Ishikawa (cell line): ENCODE results near the gene TMEM151A.

Experiments used
- CEBPB ChIP-seq: IDR thresholded peaks from 2 replicates; pipeline ENCODE4 v1.6.1; 2012
- CREB1 ChIP-seq: IDR thresholded peaks from 2 replicates; pipeline ENCODE4 v1.6.1; 2012; ENCODE audit warnings: low read depth
- EGR1 ChIP-seq: IDR thresholded peaks from 2 replicates; pipeline ENCODE4 v1.6.1; 2012
- EP300 ChIP-seq: IDR thresholded peaks from 2 replicates; pipeline ENCODE4 v1.6.1; 2012; ENCODE audit warnings: borderline replicate concordance
- FOXM1 ChIP-seq: IDR thresholded peaks from 2 replicates; pipeline ENCODE4 v1.6.1; 2012; ENCODE audit warnings: low read depth, borderline replicate concordance
- MAX ChIP-seq: IDR thresholded peaks from 2 replicates; pipeline ENCODE4 v1.6.1; 2012
- NFIC ChIP-seq: IDR thresholded peaks from 2 replicates; pipeline ENCODE4 v1.6.1; 2012
- RAD21 ChIP-seq: IDR thresholded peaks from 2 replicates; pipeline ENCODE4 v1.6.1; 2012; ENCODE audit warnings: low read depth
- TAF1 ChIP-seq: IDR thresholded peaks from 2 replicates; pipeline ENCODE4 v1.6.1; 2012; ENCODE audit warnings: low read depth, mild to moderate bottlenecking
- TCF12 ChIP-seq: IDR thresholded peaks from 2 replicates; pipeline ENCODE4 v1.6.1; 2012; ENCODE audit warnings: low read depth
- TEAD4 ChIP-seq: IDR thresholded peaks from 2 replicates; pipeline ENCODE4 v1.6.1; 2012
- USF1 ChIP-seq: IDR thresholded peaks from 2 replicates; pipeline ENCODE4 v1.6.1; 2012
- YY1 ChIP-seq: IDR thresholded peaks from 2 replicates; pipeline ENCODE4 v1.6.1; 2012; ENCODE audit warnings: low read depth
- ZBTB7A ChIP-seq: IDR thresholded peaks from 2 replicates; pipeline ENCODE4 v1.6.1; 2012; ENCODE audit warnings: low read depth
- TF ChIP-seq, protein P1 (sequence below): IDR thresholded peaks from 2 replicates; pipeline ENCODE4 v1.6.1; 2012; ENCODE audit warnings: low read depth, mild to moderate bottlenecking

Gene TMEM151A

GRCh38 chr11:66291706-66292542, at the start of gene TMEM151A:
Gene TMEM151A, plus strand, starts transcription at chr11:66291894. Its CDS starts 120 bp downstream, at chr11:66292014.
- TF ChIP-seq ZBTB7A (peak; percentile 50; the same call in 1 of the 2 replicates), USF1 (no peak)
- TF ChIP-seq, protein P1, sequence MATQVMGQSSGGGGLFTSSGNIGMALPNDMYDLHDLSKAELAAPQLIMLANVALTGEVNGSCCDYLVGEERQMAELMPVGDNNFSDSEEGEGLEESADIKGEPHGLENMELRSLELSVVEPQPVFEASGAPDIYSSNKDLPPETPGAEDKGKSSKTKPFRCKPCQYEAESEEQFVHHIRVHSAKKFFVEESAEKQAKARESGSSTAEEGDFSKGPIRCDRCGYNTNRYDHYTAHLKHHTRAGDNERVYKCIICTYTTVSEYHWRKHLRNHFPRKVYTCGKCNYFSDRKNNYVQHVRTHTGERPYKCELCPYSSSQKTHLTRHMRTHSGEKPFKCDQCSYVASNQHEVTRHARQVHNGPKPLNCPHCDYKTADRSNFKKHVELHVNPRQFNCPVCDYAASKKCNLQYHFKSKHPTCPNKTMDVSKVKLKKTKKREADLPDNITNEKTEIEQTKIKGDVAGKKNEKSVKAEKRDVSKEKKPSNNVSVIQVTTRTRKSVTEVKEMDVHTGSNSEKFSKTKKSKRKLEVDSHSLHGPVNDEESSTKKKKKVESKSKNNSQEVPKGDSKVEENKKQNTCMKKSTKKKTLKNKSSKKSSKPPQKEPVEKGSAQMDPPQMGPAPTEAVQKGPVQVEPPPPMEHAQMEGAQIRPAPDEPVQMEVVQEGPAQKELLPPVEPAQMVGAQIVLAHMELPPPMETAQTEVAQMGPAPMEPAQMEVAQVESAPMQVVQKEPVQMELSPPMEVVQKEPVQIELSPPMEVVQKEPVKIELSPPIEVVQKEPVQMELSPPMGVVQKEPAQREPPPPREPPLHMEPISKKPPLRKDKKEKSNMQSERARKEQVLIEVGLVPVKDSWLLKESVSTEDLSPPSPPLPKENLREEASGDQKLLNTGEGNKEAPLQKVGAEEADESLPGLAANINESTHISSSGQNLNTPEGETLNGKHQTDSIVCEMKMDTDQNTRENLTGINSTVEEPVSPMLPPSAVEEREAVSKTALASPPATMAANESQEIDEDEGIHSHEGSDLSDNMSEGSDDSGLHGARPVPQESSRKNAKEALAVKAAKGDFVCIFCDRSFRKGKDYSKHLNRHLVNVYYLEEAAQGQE, result 0 out of 2 replicates have a peak, but pooled peaks have one; percentile 23

GRCh38 chr11:66242095-66242765, 49.5 kb upstream of the TMEM151A start:
- TF ChIP-seq ZBTB7A (no peak), CREB1 (no peak), USF1 (no peak), MAX (no peak), CEBPB (no peak), RAD21 (no peak), EP300 (no peak), TEAD4 (no peak), EGR1 (no peak), TAF1 (no peak), FOXM1 (no peak), YY1 (no peak), TCF12 (no peak), NFIC (no peak)
- TF ChIP-seq, protein P1, result no peak

- TF ChIP-seq TAF1 (no peak), NFIC (no peak), RAD21 (no peak), EGR1 (no peak), CREB1 (no peak)
- TF ChIP-seq, protein P1, result no peak
Measured at GRCh38 chr11:66243782-66244535, 47.7 kb upstream of the TMEM151A start.

DNA sequence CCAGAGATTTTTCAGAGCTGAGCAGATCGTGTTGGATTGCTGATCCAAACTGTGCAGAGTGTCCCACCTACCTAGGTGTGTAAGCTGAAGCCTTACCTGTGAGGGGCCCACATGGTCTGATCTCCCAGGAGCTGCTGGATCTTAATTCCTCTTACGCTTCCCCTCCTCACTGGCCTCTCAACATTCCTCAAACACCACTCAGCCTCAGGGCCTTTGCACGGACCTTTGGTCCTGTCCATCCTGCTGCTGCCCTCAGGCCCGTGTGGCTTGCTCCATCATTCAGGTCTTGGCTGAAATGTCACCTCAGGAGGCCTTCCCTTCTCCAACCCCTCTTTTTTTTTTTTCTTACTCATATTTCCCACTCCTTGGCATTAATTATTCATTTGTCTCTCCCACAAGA, 44.4 kb upstream of the TMEM151A start:
- TF ChIP-seq CREB1 (no peak), MAX (no peak)
